KMS-11 (cell line): ENCODE data around the gene RNASE7.

Experiments
- H2AFZ ChIP-seq: fragments of 200-600 bp; sonication (generic); 2 replicates; pipeline ENCODE4 v1.6.1; 2016; ENCODE audit warnings: antibody characterized with exemption, mixed run types, low read depth
- H3K27ac ChIP-seq: fragments of 200-600 bp; sonication (generic); 2 replicates; pipeline ENCODE4 v1.6.1; 2016; ENCODE audit warnings: mild to moderate bottlenecking, mixed run types
- H3K27me3 ChIP-seq: fragments of 200-600 bp; sonication (generic); 2 replicates; pipeline ENCODE4 v1.6.1; 2017; ENCODE audit warnings: mild to moderate bottlenecking, low read depth, mixed run types, moderate library complexity; ENCODE audit not compliant: insufficient read depth
- H3K36me3 ChIP-seq: fragments of 200-600 bp; sonication (generic); 2 replicates; pipeline ENCODE4 v1.6.1; 2017; ENCODE audit warnings: mild to moderate bottlenecking, mixed run types; ENCODE audit not compliant: insufficient read depth
- H3K4me1 ChIP-seq: fragments of 200-600 bp; sonication (generic); 2 replicates; pipeline ENCODE4 v1.6.1; 2016; ENCODE audit warnings: mild to moderate bottlenecking, low read depth, mixed run types; ENCODE audit not compliant: poor library complexity, severe bottlenecking
- H3K4me2 ChIP-seq: fragments of 200-600 bp; sonication (generic); 2 replicates; pipeline ENCODE4 v1.7.0; 2016; ENCODE audit warnings: mild to moderate bottlenecking, mixed run types
- H3K4me3 ChIP-seq: fragments of 200-600 bp; sonication (generic); IDR thresholded peaks from 2 replicates; pipeline ENCODE4 v1.6.1; 2017; ENCODE audit warnings: low read depth, low read length, mixed read lengths; ENCODE audit not compliant: insufficient read depth
- H3K79me2 ChIP-seq: fragments of 200-600 bp; sonication (generic); 2 replicates; pipeline ENCODE4 v1.6.1; 2016; ENCODE audit warnings: low read depth, mixed run types; ENCODE audit not compliant: insufficient read depth
- H3K9ac ChIP-seq: fragments of 200-600 bp; sonication (generic); 2 replicates; pipeline ENCODE4 v1.6.1; 2016; ENCODE audit warnings: mild to moderate bottlenecking, mixed run types
- H4K20me1 ChIP-seq: fragments of 200-600 bp; sonication (generic); 2 replicates; pipeline ENCODE4 v1.6.1; 2016; ENCODE audit warnings: mild to moderate bottlenecking, mixed run types; ENCODE audit not compliant: insufficient read depth
- CTCF ChIP-seq: fragments of 200-600 bp; sonication (generic); conservative IDR thresholded peaks from 2 replicates; pipeline ENCODE4 v1.6.1; 2017; ENCODE audit warnings: low read depth, mild to moderate bottlenecking, antibody characterized with exemption, low read length, moderate library complexity, mixed read lengths

Gene RNASE7

GRCh38 chr14:21069388-21070082 lies 27.4 kb downstream of the RNASE7 start:
- no peak overlapping the region for H3K4me3 ChIP-seq
- H3K9ac ChIP-seq: peak overlapping the region; percentile 15; the same call in 1 of the 2 replicates
- no peaks in the 10 kb centered on the region for H3K79me2 ChIP-seq
- no peaks in the 10 kb centered on the region for H3K27me3 ChIP-seq
- H4K20me1 ChIP-seq: no peaks in the 10 kb centered on the region
- no peak for TF ChIP-seq CTCF
- peak overlapping the region; percentile 73 for H2AFZ ChIP-seq
- no peak overlapping the region for H3K27ac ChIP-seq
- H3K4me2 ChIP-seq: peak overlapping the region; percentile 78
- H3K4me1 ChIP-seq: peaks cover 14% of the 10 kb centered on the region
- H3K36me3 ChIP-seq: no peaks in the 10 kb centered on the region

- H3K9ac ChIP-seq: peak within 1 kb of the TSS; percentile 39; the same call in 1 of the 2 replicates
- H3K36me3 ChIP-seq: no peaks in the 10 kb centered on the region
- no peaks in the 10 kb centered on the region for H3K27me3 ChIP-seq
- peak within 1 kb of the TSS; percentile 30; the same call in 1 of the 2 replicates for H3K27ac ChIP-seq
- no peak for TF ChIP-seq CTCF
- peak within 1 kb of the TSS; percentile 75 for H2AFZ ChIP-seq
- H3K4me1 ChIP-seq: peaks cover 14% of the 10 kb centered on the region
- no peak within 1 kb of the TSS for H3K4me3 ChIP-seq
- H4K20me1 ChIP-seq: no peaks in the 10 kb centered on the region
- no peaks in the 10 kb centered on the region for H3K79me2 ChIP-seq
- H3K4me2 ChIP-seq: peak within 1 kb of the TSS; percentile 86
Measured at GRCh38 chr14:21070083-21070609, 28.0 kb downstream of the RNASE7 start, which contains the start of gene ARHGEF40. TSS of gene ARHGEF40 (plus strand) at chr14:21070304. CDS start at chr14:21070397, 93 bp downstream.

GRCh38 chr14:21070610-21071224 lies 28.6 kb downstream of the RNASE7 start:
- peak overlapping the region; percentile 86 for H3K4me2 ChIP-seq
- no peaks in the 10 kb centered on the region for H3K79me2 ChIP-seq
- peak overlapping the region; percentile 30; the same call in 1 of the 2 replicates for H3K27ac ChIP-seq
- H3K4me1 ChIP-seq: peaks cover 14% of the 10 kb centered on the region
- H3K27me3 ChIP-seq: no peaks in the 10 kb centered on the region
- peak overlapping the region; percentile 39; the same call in 1 of the 2 replicates for H3K9ac ChIP-seq
- TF ChIP-seq CTCF: no peak
- H3K4me3 ChIP-seq: no peak overlapping the region
- no peaks in the 10 kb centered on the region for H3K36me3 ChIP-seq
- peak overlapping the region; percentile 75 for H2AFZ ChIP-seq
- no peaks in the 10 kb centered on the region for H4K20me1 ChIP-seq

GRCh38 chr14:21071225-21072030 lies 29.3 kb downstream of the RNASE7 start:
- Histone ChIP-seq H3K27ac (peak overlapping the region; percentile 46), H3K4me3 (no peak overlapping the region), H4K20me1 (no peaks in the 10 kb centered on the region), H3K79me2 (no peaks in the 10 kb centered on the region), H3K27me3 (no peaks in the 10 kb centered on the region), H3K9ac (peak overlapping the region; percentile 50; the same call in 1 of the 2 replicates), H3K4me2 (peak overlapping the region; percentile 86), H2AFZ (peak overlapping the region; percentile 75), H3K36me3 (no peaks in the 10 kb centered on the region), H3K4me1 (peaks cover 13% of the 10 kb centered on the region)
- no peak for TF ChIP-seq CTCF
